Stimulated activated CD4-positive, alpha-beta T cell treated with anti-CD3 and anti-CD28 coated beads, TNF-alpha, amount 100 ng/mL, for 48 hours (primary cell): Measurements from ENCODE around the gene SLC26A4.
"Not testable (repeated sequence)": the region's sequence is repeated elsewhere in the genome, so short reads cannot be mapped to it uniquely, and the experiment has no call there.

ENCODE experiments used
- DNase-seq, 3 donors: peaks; one replicate each; pipeline ENCODE4 v3.0.0-alpha.2; 2020; ENCODE audit warnings: low read depth in 3 of 3

Gene SLC26A4

GRCh38 chr7:107660381-107661080 is at the start of gene SLC26A4:
SLC26A4 (plus strand) TSS chr7:107660828; CDS start chr7:107661642, 814 bp downstream.
- peak in 2 of 3 donors; percentile 19 to 21 for DNase-seq

GRCh38 chr7:107613439-107613838 is 47.2 kb upstream of the SLC26A4 start:
- no peak for DNase-seq

DNA sequence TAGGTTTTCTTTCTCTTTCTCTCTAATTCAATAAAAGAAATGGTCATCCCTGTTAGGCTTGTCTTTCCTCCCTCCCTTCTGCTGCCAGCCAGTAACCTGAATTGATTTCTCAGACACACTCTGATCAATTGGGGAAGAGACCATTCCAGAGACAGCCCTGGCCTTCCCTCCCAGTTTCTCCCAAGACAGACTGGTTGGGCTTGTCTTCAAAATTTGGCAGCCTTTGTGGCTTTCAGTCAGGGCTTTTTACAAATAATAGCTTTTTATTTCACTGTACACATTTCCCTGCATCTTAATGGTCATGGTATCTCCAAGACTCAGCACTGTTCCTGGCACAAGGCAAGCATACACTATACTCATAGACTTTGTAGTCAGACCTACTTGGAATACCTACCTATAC is 46.7 kb upstream of the SLC26A4 start:
- DNase-seq, result no peak

- no peak for DNase-seq
Measured at GRCh38 chr7:107614425-107614824, 46.2 kb upstream of the SLC26A4 start.

- no peak for DNase-seq
Measured at GRCh38 chr7:107615910-107616680, 44.5 kb upstream of the SLC26A4 start.

GRCh38 chr7:107622429-107622828 is 38.2 kb upstream of the SLC26A4 start:
- DNase-seq, result no peak

DNA sequence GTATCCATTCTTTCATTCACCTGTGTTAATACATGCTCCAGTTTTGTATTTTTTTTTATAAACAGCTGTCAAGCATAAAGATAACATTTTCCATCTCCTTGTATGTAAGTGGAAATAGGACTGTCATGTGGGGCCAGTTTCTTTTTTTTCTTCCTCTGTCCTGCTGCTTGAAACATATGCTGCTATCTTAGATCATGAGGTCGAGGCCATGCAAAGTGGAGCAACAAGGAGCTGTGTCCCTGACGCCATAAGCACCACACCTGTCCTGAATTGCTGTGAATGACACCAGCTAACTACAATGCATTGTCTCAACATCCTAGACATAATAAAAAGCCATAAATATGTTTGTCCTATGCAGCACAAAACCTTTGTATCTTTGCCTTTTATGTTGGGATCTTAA is 37.7 kb upstream of the SLC26A4 start:
- DNase-seq, result no peak

GRCh38 chr7:107627002-107627401 is 33.6 kb upstream of the SLC26A4 start:
- DNase-seq, result no peak

- DNase-seq, result no peak
Measured at GRCh38 chr7:107628461-107629064, 32.1 kb upstream of the SLC26A4 start.

DNA sequence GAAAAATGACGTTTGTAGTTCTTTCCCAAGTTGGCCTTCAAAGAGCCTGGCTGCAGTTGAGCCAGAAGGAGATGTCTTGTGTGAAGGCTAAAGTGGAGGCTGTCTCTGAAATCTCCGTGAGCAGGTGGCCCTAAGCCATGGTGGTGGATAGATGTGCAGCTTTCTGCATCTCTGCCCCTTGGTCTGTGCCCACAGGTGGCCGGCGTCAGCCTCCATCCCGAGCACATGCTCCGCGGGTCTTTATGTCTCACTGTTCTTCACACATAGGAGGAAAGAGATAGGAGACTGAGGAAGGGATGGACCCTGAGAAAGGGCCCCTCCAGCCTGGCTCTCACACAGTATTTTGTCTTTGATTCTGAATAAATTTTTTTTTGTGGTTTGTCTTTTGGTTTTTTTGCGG is 30.3 kb upstream of the SLC26A4 start:
- DNase-seq, result no peak

- DNase-seq, result no peak
Measured at GRCh38 chr7:107631588-107632491, 28.8 kb upstream of the SLC26A4 start.

DNA sequence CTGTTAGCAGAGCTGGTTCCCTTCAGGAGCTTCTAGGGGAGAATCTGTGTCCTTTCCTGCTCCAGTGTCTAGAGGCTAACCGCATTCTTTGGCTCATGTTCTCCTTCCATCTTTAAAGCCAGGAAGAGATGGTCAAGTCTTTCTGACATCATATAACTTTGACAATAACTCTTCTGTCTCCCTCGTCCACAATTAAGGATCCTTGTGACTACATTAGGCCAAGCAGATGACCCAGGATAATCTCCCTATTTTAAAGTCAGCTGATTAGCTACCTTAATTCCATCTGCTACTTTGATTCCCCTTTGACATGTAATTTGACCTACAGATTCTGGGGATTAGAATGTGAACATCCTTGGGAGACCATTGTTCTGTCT is 28.1 kb upstream of the SLC26A4 start:
- DNase-seq, result no peak

DNA sequence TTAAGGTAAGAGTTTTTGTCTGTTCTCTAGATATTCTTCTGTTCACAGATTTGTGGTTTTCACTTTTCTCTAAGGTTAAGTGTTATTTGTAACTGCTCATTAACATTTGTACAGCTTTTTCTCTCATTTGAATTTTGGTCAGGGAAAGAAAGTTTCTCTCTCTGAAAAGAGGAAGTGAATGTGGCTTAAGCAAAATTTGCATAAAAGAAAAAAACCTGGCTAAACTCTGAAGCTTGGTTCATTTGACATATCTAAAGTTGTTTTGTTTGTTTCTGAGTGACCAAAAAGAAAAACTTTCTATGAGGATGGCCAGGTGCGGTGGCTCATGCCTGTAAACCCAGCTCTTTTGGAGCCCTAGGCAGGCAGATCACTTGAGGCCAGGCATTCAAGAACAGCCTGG is 22.0 kb upstream of the SLC26A4 start:
- DNase-seq, result no peak

DNA sequence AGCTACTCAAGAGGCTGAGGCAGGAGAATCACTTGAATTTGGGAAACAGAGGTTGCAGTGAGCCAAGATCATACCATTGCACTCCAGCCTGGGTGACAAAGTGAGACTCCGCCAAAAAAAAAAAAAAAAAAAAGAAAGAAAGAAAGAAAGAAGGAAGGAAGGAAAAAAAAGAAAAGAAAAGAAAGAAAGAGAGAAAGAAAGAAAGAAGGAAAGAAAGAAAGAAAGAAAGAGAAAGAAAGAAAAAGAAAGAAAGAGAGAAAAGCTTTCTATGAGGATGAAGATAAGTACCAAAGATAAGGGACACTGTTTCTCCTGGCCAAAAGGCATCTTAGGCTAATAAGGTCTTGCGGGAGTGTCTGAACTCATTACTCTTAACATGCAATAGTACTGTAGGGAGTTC is 21.6 kb upstream of the SLC26A4 start:
- not testable (repeated sequence) for DNase-seq

DNA sequence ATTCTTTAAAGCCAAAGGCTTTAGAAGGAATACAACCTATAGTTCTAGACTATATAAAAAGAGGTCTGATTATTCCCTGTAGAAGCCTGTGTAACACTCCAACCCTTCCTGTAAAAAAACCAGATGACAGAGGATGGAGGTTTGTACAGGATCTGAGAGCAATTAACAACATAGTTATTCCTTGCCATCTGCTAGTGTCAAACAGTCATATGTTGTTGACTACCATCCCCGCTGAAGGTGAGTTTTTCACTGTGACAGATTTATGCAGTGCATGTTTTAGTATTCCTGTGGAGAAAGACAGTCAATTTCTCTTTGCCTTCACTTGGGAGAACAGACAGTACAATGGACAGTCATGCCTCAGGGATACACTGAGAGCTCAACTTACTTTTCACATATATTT is 19.0 kb upstream of the SLC26A4 start:
- no peak for DNase-seq

GRCh38 chr7:107642501-107642900 is 18.1 kb upstream of the SLC26A4 start:
- DNase-seq, result no peak

- no peak for DNase-seq
Measured at GRCh38 chr7:107643407-107643806, 17.2 kb upstream of the SLC26A4 start.

DNA sequence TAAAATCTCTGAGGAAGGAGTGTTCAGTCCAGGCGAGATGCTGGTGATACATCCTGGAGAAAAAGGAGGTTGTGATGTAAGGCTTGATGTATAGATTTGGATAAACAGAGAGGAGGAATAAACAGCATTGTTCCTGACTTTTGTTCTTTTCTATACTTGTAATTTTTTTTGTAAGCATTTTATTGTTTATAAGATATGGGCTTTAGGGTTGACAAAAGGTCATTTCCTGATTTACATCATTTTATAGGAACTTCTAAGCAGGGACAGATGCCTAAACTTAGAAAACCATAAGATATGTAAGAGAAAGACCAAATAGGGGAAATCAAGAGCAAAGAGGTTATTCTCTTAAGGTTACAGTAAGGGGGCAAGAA is 16.7 kb upstream of the SLC26A4 start:
- DNase-seq, result no peak

DNA sequence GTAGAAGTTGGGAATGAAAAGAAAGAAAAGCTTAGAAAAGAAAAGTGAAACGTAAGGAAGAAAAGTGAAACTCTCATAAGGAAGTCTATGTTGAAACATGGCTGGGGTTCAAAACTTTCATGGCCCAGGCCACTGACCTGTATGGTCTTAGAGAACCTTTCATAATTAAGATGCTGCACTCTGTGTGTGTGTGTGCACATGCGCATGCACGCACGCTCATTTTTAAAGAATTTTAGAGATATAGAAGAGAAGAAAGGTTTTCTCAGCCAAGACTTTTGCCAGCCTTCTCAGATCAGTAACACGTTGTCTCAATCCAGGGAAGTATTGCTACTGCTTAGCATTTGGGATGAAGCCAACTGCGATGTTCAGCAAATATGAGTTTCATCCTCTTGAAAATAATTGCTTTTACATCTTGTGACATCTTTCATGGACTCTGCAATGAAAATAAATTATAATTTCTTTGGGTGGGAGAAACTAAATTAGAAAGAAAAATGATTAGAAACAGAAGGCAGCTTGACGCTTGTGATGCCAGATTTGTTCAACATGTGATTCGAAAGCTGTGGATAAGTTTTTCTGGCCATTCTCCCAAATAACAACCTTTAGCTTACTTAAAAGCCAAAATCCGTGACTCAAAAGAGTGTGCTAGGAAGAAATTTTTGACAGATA is 16.2 kb upstream of the SLC26A4 start:
- no peak for DNase-seq

GRCh38 chr7:107652642-107653041 is 8.0 kb upstream of the SLC26A4 start:
- no peak for DNase-seq

- no peak for DNase-seq
Measured at GRCh38 chr7:107658467-107658866, 2.2 kb upstream of the SLC26A4 start.
